ENCODE data around the gene ZIM2.

The ZIM2 gene

DNA sequence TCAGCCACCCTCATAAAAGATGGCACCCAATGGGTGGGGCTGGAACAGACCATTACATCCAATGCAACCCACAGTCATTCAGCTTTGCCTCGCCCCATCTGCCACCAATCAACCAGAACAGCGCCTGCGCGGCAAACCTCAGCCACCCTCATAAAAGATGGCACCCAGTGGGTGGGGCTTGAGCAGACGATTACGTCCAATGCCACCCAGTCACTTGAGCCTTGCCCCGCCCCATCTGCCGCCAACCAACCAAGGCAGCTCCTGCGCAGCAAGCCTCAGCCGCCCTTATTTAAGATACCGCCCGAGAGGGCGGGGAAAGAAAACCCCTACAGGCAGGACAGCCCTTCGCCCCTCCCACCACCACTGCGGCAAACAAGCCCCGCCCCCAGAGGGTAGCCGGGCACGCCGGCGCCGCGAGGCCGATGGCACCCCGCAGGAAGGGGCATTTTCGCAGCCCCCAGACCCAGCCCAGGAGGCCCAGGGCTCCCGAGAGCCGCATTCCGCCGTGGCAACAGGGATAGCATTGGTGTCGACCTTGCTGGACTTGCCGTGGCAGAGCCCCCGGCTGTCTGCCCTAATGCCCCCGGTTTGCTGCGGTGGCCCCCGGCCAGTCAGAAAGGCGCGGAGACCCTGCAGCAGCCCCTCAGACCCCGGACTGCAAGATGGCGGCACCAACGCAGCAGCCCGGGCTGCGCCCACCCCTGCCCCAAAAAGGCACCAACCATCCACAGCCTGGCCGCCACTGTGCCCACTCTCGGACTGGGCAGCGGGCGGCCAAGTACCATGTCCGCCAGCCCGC, 675 bp downstream of the ZIM2 start:
- DNase-seq (ENCODE audit: extremely low read depth in 1 of 2, low read depth in 1 of 2) = no peak

DNA sequence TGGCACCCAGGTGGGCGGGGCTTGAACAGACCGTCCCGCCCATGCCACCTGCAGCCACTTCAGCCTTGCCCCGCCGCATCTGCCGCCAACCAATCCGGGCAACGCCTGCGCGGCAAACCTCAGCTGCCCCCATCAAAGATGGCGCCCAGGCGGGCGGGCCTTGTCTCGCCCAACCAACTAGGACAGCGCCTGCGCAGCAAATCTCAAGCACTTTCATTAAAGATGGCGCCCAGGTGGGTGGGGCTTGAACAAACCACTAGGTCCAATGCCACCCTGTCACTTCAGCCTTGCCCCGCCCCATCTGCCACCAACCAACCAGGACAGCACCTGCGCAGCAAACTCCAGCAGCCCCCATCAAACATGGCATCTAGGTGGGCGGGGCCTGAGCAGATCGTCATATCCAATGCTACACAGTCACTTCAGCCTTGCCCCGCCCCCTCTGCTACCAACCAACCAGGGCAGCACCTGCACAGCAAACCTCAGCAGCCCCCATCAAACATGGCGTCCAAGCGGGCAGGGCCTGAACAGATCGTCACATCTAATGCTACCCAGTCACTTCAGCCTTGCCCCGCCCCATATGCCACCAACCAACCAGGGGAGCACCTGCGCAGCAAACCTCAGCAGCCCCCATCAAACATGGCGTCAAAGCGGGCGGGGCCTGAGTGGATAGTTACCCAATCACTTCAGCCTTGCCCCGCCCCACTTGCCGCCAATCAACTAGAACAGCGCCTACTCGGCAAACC, 1.4 kb downstream of the ZIM2 start:
- no peak for DNase-seq (ENCODE audit: extremely low read depth in 1 of 2, low read depth in 1 of 2)

DNA sequence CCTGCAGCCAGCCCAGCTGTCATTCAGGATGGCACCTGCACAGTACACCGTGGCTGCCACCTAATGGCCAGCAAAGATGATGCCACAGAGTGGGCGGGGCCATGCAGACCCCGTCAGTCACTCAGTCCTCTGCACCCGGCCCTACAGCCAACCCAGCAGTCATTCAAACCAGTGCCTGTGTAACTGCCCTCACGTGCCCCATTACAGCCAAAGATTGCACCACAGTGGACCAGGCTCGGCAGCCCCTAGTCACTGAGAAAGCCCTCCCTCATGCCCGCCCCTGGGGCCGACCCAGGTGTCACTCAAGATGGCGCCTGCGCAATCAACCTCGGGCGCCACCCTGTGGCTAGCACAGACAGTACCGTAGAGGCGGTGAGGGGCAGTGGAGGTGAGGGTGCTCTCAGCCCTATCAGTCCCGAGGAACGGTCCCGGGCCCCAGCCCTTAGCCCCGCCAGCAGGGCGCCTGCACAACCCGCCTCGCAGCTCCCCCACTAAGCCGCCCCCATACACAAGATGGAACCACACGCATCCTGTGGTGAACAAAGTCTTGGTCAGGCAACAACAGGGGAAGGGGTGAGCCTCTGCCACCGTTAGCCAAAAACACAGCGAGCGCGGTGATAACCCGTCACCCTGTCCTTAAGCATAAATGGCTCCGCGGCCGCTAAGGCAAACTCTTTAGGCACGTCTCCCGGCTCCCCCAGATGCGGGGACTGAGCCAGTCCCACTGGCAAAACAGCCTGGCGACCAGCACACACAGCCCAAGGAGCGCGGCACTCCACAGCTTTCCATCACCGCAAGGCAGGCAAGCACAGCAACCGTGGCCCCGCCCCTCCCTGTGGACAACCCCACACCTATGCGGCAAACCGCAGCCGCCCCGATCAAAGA, 2.3 kb downstream of the ZIM2 start:
- no peak for DNase-seq (ENCODE audit: extremely low read depth in 1 of 2, low read depth in 1 of 2)

- no peak for DNase-seq (ENCODE audit: extremely low read depth in 1 of 2, low read depth in 1 of 2)
Observed at GRCh38 chr19:56837492-56838023, 3.0 kb downstream of the ZIM2 start.

DNA sequence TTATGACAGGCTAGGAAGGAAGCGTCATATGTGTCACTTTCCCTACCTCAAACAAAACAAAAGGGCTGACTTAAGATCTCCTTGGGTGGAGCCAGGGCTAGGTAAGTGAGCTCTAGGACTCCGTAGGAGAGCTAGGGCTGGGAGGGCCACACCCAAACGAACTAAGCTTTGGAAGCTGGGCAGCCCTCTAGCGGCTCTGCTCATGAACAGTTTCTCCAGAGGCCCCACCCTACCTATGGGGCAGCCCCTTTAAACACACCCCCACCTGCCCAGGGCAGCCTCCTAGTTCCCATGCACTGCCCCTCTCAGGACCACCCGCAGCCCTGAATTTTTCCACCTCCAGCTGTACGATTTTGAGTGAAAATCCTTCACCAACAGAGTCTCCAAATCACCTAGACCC, 3.5 kb downstream of the ZIM2 start:
- no peak for DNase-seq (ENCODE audit: extremely low read depth in 1 of 2, low read depth in 1 of 2)

- DNase-seq (ENCODE audit: extremely low read depth in 1 of 2, low read depth in 1 of 2) = no peak
Observed at GRCh38 chr19:56836059-56836458, 4.5 kb downstream of the ZIM2 start.

- no peak for DNase-seq (ENCODE audit: extremely low read depth in 1 of 2, low read depth in 1 of 2)
Observed at GRCh38 chr19:56835401-56835800, 5.1 kb downstream of the ZIM2 start.

DNA sequence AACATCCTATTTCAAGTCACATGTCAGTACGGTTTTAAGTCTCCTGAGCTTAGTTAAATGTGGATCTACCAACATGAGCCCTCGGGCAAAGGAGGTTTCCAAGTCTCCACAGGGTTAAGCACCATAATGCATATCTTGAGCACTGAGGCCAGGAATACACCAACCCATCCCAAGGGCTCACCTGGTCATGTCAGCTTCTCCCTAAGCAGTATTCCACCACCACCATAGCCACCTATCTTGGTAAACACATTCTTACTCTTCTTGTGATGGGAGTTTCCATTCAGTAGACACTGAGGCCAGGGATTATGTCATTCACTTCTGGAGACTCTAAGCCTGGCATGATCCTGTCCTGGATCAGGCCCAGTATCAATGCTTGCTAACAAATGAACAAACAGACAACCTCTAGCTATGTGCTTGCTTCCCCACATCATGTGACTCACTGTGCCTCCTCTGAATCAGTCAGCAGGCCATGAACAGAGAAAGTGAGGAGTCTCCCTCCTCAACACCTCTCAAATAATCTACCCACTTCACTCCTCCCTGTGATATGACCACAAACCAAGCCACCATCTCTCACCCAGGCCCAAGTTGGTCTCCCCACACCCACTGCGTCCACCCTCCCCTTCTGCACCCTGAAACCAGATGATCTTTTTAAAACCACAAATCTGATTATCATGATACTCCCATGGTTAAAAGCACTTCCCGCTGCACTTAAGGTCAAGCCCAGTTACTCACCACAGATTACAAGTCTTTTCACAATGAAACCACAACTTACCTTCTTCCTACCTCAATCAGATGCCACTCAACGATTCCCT, 5.8 kb downstream of the ZIM2 start:
- no peak for DNase-seq (ENCODE audit: extremely low read depth in 1 of 2, low read depth in 1 of 2)

GRCh38 chr19:56832352-56832928, 8.1 kb downstream of the ZIM2 start:
- no peak for DNase-seq (ENCODE audit: extremely low read depth in 1 of 2, low read depth in 1 of 2)

DNA sequence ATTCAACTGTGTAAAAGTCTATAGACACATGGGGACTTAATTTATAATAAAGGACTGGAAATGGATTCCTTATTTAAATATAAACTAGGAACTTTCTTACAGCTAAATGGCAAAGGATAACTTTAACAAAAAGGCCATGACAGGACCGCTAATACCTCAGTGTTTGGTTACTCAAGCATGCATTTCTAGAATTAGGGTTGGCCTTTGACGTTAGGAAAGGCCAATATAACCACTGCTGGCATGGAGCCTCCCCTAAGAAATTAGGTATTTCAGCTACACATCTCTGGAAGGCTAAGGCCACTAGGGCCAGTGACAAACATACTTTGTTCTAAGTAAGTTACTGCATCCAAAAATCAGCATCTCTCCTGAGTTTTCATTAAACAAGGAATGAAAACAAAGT, 9.3 kb downstream of the ZIM2 start:
- DNase-seq (ENCODE audit: extremely low read depth in 1 of 2, low read depth in 1 of 2) = no peak

DNA sequence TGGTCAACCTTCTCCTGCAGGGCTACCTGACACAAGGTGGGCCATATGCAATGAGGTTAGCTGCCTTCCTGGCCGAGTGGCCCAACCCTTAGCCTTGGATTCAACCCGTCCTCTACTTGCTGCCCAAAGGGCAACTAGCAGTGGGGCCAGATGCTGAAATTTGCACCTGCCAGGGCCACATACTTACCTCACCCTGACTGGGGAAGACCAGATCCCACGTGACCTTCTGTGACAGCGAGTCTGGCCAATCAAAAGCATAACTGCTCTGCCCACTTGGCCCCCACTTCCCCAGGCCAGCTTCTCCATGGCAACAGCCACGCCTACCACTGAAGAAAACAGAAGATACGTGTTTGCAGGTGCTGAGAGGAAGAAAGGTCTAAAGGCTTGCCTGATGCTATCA, 10.9 kb downstream of the ZIM2 start:
- no peak for DNase-seq (ENCODE audit: extremely low read depth in 1 of 2, low read depth in 1 of 2)

DNA sequence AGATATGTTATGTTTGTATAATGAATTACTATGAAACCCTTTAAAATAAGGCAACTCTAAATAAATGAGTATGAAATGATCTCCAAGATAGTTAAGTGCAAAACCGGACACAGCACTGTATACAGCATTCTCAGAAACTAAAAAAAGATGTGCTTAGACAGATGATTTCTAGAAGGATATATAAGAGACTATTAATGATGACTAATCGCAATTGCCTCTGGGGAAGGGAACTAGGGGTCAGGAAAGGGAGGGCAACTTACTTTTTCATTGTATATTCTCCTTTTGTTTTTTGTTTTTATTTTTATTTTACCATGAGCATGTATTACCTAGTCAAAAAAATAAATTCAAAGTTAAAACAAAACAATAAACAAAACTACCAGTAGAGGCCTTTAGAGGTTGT, 12.8 kb downstream of the ZIM2 start:
- DNase-seq (ENCODE audit: extremely low read depth in 1 of 2, low read depth in 1 of 2) = no peak

DNA sequence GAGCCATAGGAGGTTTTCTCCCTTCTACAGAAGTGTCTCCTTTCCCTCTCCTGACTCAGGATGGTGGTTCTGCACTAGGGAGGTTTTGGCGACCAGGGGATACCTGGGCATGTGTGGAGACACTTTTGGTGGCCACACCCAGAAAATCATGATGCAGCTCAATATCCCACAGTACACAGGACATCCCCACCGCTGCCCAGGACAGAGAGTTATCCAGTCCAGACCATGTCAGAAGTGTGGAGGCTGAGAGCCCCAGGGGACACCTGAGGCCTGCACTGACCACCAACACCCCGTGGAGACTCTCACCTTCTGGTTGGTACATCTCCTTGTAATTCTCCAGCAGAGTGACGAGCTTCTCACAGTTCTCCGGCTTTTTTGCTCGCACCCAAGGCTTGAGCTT, 16.6 kb downstream of the ZIM2 start:
- no peak for DNase-seq (ENCODE audit: extremely low read depth in 1 of 2, low read depth in 1 of 2)

DNA sequence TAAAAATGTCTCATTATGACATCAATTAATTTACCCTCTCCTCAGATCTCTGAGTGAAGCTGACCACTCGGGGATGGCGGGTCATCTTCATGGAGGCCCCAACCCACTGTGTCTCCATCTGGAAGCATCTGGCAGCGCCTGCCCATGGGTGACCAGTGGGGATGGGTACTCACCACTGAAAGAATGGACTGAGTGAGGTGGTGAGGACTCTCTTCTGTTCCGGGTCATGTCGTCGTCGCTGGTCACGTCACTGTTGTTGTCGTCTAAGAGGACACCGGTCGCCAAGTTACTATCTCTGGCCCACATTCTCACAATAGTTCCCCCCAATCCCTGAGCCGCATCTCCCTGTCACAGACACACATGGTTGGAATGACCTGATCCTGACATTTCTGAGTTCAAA, 17.1 kb downstream of the ZIM2 start:
- DNase-seq (ENCODE audit: extremely low read depth in 1 of 2, low read depth in 1 of 2) = no peak

GRCh38 chr19:56822755-56823154, 17.8 kb downstream of the ZIM2 start:
- no peak for DNase-seq (ENCODE audit: extremely low read depth in 1 of 2, low read depth in 1 of 2)

- DNase-seq (ENCODE audit: extremely low read depth in 1 of 2, low read depth in 1 of 2) = no peak
Observed at GRCh38 chr19:56821675-56822074, 18.9 kb downstream of the ZIM2 start.

DNA sequence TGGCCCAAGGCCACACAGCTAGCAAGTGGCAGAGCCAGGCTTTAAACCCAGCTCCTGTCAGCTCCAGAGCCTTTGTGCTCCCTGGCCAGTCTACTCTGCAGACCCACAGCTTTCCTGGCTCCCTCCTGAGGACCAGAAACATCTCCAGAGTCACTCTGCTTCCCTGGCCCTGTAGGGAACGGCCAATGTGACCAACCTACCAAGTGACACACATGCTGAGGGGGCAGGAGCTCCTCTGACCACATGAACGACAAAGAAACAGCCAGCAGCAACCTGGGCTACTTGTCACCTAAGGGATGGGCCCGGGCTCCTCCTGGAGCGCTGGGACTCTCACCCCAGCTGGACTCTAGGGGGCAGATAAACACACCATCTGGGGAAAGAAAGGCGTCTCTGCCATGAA, 19.3 kb downstream of the ZIM2 start:
- DNase-seq (ENCODE audit: extremely low read depth in 1 of 2, low read depth in 1 of 2) = no peak

- DNase-seq (ENCODE audit: extremely low read depth in 1 of 2, low read depth in 1 of 2) = no peak
Observed at GRCh38 chr19:56819166-56819565, 21.4 kb downstream of the ZIM2 start.

GRCh38 chr19:56814656-56815055, 25.9 kb downstream of the ZIM2 start:
- DNase-seq (ENCODE audit: extremely low read depth in 1 of 2, low read depth in 1 of 2) = no peak

GRCh38 chr19:56813531-56813930, 27.0 kb downstream of the ZIM2 start:
- no peak for DNase-seq (ENCODE audit: extremely low read depth in 1 of 2, low read depth in 1 of 2)
